Skeletal muscle cell (primary cell): Measurements from ENCODE around the gene SHISA9.
"Not testable (repeated sequence)": the region's sequence is repeated elsewhere in the genome, so short reads cannot be mapped to it uniquely, and the experiment has no call there.

Experiments
- DNase-seq: peaks from one replicate; pipeline ENCODE4 v3.0.0-alpha.2; 2010; ENCODE audit warnings: low read depth
- H3K4me3 ChIP-seq: 2 replicates; pipeline ENCODE4 v1.5.1; 2011; ENCODE audit warnings: low read depth, mild to moderate bottlenecking, control low read depth, low read length, moderate library complexity

The SHISA9 gene

DNA sequence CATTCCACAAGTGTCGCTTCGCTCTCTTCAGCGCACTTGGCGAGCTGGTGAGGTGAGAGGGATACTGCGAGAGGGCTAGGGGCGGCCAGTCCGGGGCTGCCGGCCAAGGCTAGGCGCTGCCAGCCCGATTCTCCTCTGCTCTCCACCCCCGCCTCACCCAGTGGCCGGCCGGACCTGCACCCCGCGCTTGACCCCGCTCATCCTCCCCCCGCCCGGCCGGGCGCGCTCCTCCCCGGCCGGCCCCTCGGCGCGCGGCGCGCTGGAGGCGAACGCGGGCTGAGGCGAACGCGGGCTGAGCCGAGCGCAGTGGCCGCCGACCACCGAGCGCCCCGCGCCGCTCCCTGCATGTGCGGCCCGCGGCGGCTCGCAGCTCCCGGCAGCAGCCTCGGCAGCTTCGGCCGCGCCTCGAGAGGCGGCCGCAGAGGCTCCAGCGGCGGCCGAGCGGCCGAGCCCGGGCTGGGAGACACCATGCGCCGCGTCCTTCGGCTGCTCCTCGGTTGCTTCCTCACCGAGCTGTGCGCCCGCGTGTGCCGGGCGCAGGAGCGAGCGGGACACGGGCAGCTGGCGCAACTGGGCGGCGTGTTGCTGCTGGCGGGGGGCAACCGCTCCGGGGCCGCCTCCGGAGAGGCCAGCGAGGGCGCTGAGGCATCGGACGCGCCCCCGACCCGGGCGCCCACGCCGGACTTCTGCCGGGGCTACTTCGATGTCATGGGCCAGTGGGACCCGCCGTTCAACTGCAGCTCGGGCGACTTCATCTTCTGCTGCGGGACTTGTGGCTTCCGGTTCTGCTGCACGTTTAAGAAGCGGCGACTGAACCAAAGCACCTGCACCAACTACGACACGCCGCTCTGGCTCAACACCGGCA is at the start of gene SHISA9:
SHISA9 (plus strand) TSS at position 2 of the 865 bp plus-strand sequence.
- H3K4me3 ChIP-seq = peak within 1 kb of the TSS; percentile 56
- no peak for DNase-seq

GRCh38 chr16:12853972-12854371 is 47.4 kb upstream of the SHISA9 start:
- H3K4me3 ChIP-seq = no peak overlapping the region
- DNase-seq = no peak

DNA sequence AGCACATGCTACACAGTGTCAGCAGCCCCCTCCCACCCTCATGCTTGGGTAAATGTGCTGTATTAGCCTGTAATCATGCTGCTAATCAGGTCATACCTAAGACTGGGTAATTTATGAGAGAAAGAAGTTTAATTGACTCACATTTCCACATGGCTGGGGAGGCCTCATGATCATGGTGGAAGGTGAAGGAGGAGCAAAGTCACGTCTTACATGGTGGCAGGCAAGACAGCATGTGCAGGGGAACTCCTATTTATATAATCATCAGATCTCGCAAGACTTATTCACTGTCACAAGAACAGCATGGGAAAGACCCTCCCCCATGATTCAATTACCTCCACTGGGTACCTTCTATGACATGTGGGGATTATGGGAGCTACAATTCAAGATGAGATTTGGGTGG is 44.0 kb upstream of the SHISA9 start:
- DNase-seq, H3K4me3 ChIP-seq: not testable (repeated sequence)

- no peak for DNase-seq
- no peak overlapping the region for H3K4me3 ChIP-seq
These were observed 39.1 kb upstream of the SHISA9 start for GRCh38 chr16:12862327-12862726.

DNA sequence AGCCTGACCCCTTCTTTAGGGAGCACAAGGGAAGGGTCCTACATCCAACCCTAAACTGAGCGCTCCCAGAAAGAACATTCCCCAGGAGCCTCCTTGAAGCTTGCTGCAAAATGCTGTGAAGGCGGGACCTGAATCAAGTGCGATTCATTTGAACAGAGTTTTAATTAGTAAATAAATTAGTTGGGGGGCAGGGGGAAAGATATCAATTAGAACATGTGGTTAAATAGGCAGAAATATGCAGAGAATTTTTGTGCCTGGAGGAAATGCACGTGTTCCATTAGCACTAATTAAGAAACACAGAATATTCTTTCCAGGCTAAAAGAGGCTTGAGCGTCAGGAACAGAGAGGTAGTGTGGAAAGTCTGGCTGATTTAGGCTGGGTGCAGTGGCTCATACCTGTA is 38.5 kb upstream of the SHISA9 start:
- no peak overlapping the region for H3K4me3 ChIP-seq
- no peak for DNase-seq

DNA sequence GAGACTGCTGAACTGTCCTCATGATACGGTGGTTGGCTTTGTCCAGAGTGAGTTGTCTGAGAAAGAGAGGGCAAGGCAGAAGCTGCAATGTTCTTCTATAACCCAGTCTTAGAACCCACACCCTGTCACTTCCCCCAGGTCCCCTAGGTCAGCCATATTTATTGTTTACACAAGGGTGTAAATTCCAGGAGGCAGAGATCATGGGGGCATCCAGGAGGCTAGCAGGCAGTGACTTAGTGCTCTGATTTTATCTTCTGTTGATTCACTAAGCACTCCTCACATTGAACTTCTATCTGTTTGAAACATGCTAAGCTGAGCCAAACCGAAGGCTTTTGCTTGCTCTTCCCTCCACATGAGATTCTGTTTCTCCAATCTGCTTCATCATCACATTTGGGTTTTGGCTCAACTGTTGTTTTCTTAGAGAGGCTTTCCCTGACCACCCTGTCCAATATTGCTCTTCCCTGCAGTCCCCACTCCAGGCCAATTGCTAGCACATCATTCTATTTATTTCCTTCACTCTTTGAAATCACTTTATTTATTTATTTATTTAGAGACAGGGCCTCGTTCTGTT is 34.3 kb upstream of the SHISA9 start:
- DNase-seq = no peak
- H3K4me3 ChIP-seq = no peak overlapping the region

DNA sequence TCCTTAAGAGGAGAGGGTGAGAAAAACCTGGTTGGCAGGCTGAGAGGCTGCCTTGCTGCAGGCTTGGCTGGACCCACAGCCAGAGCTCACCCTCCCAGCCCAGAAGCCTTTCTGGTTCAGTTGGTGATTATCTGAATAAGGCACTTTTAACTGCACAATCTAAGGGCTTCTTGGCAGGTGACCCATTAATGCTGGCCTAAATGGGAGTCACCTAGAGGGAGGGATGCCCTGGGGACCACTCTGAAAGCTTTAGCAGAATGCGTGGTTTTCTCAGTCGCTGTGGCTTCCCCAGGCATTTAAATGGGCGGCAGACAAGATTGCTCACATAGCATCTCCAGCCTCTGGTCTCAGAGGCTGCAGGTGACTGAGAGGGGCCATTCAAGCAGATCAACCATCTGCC is 33.2 kb upstream of the SHISA9 start:
- no peak for DNase-seq
- no peak overlapping the region for H3K4me3 ChIP-seq

DNA sequence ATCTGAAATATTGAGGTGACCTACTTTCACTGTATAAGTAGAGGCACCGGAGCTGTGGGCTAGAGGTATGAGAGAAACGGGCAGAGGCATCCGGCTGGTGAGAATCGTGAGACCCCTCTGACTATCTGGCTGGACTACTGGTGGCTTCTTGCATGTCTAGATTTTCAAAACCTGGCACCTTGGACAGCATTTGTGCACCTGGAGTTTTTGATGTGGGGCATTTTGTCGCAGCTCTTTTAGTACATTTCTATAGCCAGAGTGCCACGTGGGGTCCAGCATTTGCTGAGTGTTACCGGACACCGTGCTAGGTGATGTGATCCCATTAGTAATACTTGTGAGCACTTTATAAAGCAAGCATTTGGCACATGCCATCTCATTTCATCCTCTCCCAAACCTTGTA is 32.6 kb upstream of the SHISA9 start:
- no peak overlapping the region for H3K4me3 ChIP-seq
- no peak for DNase-seq

DNA sequence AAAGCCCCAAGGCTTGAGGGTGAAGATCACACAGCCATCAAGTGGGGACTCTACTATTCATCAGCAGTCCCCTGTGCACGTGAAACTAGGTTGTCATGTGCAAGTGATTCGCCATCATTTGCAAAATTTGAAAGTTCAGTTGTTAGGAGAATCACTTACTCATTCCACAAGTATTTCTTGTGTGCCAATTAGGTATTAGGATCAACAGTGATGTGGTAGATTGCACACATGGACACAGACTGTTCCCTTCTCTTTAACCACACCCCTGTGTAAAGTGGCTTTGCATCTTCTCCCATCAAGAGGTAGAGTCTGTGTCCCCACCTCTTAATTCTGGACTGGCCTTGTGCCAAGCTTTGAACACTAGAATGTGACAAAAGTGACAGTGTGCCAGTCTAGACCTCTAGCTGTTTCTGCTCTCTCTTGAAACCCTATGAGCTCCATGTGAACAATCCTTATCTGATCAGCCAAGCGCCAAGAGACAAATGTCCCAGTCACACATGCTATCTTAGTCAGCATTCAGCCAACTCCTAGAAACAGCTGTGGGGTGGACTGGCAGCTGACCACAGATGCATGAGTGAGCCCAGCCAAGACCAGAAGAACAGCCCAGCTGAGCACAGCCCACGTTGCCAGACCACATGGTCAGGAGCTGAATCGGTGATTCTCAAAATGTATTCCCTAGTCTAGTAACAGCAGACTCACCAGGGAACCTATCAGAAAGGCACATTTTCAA is 31.5 kb upstream of the SHISA9 start:
- no peak overlapping the region for H3K4me3 ChIP-seq
- no peak for DNase-seq

DNA sequence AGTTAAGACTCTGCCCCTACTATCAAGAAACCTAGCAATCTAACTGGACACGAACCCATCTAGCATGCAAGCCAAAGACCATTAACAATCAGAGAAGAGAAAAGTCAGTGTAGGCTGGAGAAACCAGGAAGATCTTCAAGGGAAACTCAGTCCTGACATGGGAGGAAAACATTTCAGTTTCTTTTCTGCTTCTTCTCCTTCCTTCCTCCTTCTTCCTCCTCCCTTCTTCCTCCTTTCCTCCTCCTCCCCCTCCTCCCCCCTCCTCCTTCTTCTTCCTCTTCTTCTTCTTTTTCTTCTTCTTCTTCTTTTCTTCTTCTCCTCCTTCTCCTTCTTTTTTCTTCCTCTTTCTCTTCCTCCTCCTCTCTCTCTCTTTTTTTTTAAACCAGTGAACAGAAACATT is 29.6 kb upstream of the SHISA9 start:
- DNase-seq = no peak
- no peak overlapping the region for H3K4me3 ChIP-seq

DNA sequence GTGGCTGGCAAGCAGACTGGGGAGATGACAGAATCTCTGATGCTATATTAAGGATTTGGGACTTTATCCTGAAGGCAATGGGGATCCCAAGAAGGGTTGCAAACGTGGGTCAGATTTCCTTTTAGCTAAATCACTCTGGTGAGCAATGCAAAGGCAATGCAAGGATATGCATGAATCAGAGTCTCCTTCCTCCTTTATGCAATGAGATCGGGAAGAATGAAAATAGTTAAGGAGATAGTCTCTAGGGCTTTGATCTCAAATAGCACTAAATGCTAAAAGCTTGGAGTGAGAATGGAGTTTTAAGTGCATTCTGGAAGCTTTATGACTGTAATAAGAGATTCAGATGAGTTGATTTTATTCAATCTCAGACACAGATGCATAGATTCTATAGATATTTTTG is 27.2 kb upstream of the SHISA9 start:
- DNase-seq = peak; percentile 56
- no peak overlapping the region for H3K4me3 ChIP-seq

DNA sequence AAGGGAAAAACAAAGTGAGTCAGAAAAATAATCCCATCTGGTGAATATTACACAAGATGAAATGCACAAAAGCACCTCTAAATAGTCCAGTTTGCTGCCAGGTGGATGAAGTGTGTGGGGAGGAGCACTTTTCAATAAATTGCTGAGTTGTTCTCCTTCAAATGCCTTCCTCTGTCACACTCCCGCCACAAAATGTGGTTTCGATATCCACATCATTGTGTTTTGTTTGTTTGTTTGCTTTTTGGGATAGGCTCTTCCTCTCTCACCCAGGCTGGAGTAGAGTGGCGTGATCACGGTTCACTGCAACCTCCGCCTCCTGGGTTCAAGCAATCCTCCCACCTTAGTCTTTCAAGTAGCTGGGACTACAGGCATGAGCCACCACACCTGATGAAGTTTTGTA is 24.6 kb upstream of the SHISA9 start:
- DNase-seq = no peak
- H3K4me3 ChIP-seq = no peak overlapping the region

GRCh38 chr16:12878973-12879372 is 22.4 kb upstream of the SHISA9 start:
- no peak overlapping the region for H3K4me3 ChIP-seq
- no peak for DNase-seq

- no peak for DNase-seq
- H3K4me3 ChIP-seq = no peak overlapping the region
These were observed 21.6 kb upstream of the SHISA9 start for GRCh38 chr16:12879812-12880211.

GRCh38 chr16:12881182-12881581 is 20.2 kb upstream of the SHISA9 start:
- no peak for DNase-seq
- H3K4me3 ChIP-seq = no peak overlapping the region

GRCh38 chr16:12881740-12882139 is 19.7 kb upstream of the SHISA9 start:
- no peak overlapping the region for H3K4me3 ChIP-seq
- no peak for DNase-seq

GRCh38 chr16:12885742-12886141 is 15.7 kb upstream of the SHISA9 start:
- H3K4me3 ChIP-seq = no peak overlapping the region
- DNase-seq = no peak

DNA sequence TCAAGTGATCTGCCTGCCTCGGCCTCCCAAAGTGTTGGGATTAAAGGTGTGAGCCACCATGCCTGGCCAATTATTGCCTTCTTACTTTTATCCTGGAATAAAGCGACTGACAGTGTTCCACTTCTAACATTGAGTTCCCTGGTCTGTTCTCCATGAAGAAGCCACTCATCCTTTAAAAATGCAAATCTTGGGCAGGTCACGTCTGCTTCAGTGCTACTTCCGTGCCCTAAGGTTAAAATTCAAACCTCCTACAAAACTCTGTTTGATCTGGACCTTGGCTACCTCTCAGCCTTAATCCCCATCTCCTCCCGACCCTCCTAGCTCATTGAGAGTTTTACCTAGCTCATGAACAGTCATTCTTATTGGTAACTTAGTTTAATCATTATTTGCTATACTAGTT is 9.6 kb upstream of the SHISA9 start:
- no peak for DNase-seq
- H3K4me3 ChIP-seq = no peak overlapping the region

- no peak for DNase-seq
- no peak overlapping the region for H3K4me3 ChIP-seq
These were observed 8.2 kb upstream of the SHISA9 start for GRCh38 chr16:12893050-12893750.

DNA sequence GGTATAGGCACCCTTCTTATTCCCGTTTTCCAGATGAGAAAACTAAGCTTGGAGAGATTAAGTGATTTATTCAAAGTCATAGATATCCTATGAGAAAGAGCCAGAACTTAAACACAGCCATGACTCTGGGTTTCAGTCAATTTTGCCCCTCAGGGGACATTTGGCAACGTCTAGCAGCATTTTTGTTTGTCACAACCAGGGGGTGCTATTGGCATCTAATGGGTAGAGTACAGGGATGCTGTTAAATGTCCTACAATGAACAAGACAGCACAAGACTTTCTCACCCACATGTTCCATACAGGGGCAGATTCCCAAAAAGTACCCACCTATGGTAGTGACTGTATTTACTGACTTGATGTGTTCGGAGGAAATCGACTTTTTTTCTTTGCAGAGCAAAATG is 4.8 kb upstream of the SHISA9 start:
- DNase-seq = no peak
- H3K4me3 ChIP-seq = no peak overlapping the region
